GM18508 (cell line): ENCODE measurements around the gene KRTAP9-7.

ENCODE experiments used
- ATAC-seq: cut with Tn5 transposase; IDR thresholded peaks from one replicate; pipeline ENCODE4 v1.9.1; 2021; ENCODE audit warnings: moderate number of reproducible peaks; ENCODE audit not compliant: insufficient read depth, unreplicated experiment

The KRTAP9-7 gene

DNA sequence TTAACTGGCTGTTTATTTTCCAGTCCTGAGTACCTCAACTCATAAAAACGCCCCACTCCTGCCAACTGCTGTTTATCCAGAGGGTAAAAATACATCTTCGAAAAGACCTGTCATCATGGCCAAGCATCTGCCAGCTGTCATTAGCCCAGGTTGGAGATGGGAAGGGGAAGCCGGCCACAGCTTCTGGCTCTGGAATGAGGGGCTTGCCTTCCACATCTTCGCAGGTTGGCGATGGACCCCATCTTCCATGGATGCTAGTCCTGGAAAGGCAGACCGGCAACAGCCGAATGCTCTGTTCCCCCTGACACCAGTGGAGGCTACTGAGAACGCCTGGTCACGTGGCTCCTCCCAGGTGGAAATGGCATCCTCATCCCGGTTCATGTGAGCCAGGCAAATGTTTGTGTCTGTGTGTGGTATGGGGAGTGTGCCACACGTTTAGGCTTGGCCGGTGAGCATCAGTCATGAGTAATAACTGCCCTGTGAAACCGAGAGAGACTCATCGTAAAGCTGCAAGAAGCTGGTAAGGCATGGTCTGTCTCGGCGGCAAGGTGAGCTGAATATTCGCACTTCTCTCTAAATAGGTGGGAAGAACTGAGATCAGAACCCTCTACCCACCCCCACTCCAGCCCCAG lies 40.4 kb downstream of the KRTAP9-7 start:
- ATAC-seq: no peak

DNA sequence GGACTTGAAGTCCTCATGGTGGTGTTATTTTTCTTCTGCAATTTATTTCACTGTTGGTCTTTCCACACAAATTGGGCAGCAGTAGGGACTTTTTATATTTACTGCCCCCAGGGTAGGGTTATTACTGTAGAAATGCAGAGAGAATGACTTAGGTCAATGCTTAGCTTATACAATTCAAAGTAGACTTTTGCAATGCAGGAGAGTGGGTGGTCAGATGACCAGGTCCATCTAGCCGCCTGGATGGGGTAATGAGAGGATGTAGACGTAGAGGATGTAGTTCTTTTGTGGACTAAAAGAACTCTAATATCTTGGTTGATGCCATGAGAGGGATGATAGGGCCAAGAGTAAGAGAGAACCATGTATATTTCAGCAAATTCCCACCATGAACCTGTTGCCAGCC lies 42.7 kb downstream of the KRTAP9-7 start:
- no peak for ATAC-seq

DNA sequence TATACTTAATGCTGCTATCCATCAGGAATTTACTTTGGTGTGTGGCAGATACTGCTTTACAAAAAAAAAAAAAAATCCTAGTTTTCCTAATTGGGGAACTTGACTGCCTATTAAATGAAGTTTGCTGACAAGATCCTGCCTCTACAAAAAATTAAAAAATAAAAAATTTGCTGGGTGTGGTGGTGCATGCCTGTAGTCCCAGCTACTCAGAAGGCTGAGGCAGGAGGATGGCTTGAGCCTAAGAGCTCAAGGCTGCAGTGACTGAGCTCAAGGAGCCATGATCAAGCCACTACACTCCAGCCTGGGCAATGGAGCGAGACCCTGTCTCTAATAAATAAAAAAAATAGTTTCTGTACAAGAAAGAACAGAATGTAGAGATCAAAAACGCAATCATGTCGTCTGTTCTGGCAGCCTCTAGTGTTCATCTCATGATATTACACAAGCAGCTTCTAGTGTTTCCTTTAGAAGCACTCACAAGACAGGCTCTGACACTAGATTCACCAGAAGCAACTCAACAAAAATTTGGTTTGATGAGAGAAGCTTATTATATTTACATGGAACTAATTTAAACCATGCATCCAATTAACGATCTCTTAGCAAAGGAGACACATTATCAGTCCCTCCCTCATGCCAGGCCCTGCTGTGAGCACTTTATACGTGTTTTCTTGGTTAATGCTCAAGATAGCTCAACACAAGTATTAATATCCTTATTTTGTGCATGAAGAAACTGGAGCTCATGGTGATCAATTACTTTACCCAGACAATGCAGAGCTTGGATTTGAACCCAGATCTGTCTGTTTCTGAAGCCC lies 46.8 kb downstream of the KRTAP9-7 start:
- ATAC-seq: no peak

DNA sequence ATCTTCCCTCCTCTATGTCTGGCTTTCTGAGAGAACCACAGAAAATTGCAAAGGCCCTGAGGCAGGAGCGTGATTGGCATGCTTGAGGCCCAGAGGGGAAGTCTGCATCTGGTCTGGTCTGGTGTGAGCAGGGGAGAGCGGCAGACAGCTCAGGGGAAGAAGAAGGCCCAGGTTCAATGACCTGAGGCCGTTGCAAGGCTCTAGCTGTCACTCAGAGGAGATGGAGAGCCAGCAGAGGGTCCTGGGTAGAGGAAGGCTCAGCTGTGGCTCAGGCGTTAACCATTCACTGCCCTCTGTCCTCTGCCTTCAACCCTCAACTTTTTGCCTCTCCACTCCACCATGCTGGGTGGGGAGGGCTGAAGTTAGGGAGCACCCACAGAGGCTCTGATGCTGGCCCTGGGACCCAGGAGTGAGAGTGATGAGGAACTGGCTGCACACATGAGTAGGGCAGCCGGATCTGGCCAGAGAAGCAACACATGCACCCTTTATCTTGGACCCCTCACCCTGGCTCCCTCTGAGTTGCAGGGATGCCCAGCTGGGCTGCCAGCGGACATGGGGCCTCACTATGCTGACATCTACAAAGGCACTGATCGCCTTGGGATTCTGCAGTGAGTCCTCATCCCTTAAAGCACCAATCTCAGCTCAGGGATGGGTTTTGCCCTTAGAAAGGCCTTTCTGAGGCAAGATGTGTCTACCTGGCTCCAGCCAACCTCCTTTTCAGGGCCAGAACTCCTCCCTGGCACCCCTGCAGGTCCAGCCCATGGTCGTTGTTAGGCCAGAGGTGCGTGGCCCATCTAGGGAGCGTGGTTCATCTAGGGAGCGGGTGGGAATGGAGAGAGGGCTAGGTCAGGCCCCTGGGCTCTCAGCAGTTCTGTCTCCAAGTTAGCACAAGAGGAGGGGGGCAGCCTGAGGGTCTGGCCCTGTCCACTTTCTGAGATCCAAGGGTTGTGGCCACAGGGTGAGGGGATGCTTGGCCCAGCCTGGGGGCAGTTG lies 47.7 kb downstream of the KRTAP9-7 start:
- ATAC-seq: no peak

DNA sequence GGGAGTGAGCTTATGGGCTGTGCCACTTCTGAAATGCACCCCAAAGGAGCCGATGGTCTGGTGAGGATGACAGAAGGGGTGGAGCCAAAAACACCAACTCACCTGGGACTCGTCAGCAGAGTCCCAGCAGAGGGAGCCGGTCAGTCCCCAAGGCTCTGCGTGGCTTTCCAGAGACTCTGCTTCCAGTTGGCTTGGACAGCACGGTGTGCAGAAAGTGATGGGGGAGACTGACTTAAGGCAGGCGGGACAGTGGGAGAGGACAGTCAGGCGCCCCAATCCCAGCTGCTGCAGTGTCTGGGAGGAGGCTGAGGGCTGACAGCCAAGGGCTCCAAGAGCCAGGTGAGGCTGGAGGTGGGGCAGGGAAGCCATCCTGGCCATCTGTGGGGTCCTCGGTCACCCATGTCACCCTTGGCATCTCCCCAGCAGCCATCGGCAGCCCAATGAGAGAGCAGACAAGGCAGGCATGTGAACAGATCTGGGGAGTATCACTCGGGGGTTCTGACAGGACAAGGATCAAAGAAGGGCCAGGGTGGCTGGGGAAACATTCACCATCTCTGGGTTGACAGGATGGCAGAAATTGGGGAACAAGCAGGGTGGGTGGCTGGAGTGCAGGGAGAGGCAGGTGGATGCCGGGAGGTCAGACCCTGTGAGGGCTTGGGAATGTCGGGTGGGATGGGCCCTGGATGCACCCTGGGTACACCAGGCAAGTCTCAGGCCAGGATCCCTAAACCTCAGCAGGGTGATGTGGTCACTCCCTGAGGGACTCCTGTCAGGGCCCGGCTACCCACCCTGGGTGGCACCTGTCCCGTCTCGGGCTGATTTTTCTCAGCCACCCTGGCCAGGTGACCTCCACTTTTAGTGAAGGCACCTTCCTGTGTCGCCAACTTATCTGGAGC lies 48.9 kb downstream of the KRTAP9-7 start:
- ATAC-seq: no peak

DNA sequence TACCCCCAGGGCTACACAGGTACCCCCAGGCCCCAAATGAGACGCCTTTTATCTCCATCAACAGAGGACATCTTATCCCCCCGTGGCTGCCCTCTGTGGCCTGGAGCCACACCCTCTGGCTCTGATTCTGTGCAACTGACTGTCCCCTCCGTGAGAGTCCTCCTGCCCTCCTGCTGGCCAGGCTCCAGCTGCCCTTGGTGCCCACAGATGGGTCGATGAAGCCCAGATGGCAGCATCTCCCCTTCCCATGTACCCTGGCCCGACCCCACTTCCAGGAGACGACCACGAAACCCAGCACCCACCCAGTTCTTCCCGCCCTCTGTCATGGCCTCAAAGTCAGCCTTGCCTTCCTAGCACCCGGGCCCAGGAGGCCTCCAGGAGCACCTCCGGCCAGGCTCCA lies 49.6 kb downstream of the KRTAP9-7 start:
- ATAC-seq: no peak

DNA sequence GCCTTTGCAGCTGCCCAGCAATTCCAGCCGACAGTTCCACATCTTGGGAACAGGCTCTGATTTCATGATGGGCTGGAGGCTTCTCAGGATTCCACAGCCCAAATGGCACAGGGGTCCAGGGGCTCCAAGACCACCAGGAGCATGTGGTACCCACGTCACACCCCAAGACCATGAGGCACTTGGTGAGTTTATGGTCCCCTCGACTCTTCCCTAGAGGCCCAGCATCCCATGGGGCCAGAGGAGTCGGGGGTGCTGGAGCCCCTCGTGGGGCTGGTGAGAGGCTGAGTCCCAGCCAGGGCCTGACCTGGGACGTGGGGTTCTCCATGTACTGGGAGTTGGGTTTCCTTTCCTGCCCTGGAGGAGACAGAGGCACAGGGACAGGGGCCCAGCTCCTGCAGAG lies 50.1 kb downstream of the KRTAP9-7 start:
- no peak for ATAC-seq
